OCI-LY3 (cell line): ENCODE data around the gene IL22.

Experiments used
- H2AFZ ChIP-seq: fragments of 200-600, 300-600 bp; shearing (Covaris generic); 2 replicates; pipeline ENCODE4 v1.6.0; 2014; ENCODE audit warnings: antibody characterized with exemption, low read depth, low read length
- H3K27ac ChIP-seq: fragments of 200-600, 300-600 bp; sonication (generic); 2 replicates; pipeline ENCODE4 v1.5.1; 2014; ENCODE audit warnings: mild to moderate bottlenecking, low read length, moderate library complexity, mixed read lengths
- H3K27me3 ChIP-seq: fragments of 200-600, 300-600 bp; sonication (generic); 2 replicates; pipeline ENCODE4 v1.6.1; 2014; ENCODE audit warnings: low read depth, low read length, mixed read lengths
- H3K36me3 ChIP-seq: fragments of 200-600, 300-600 bp; sonication (generic); replicated peaks from 2 replicates; pipeline ENCODE3; 2014; ENCODE audit warnings: low read depth, low read length, mixed read lengths
- H3K4me1 ChIP-seq: fragments of 300-600, 200-600 bp; sonication (generic); 2 replicates; pipeline ENCODE4 v1.6.1; 2014; ENCODE audit warnings: low read length, mixed read lengths
- H3K4me2 ChIP-seq: fragments of 200-600, 300-600 bp; sonication (generic); 2 replicates; pipeline ENCODE4 v1.6.1; 2014; ENCODE audit warnings: low read length, mixed read lengths
- H3K4me3 ChIP-seq: fragments of 300-600, 200-600 bp; sonication (generic); 2 replicates; pipeline ENCODE4 v1.5.1; 2014; ENCODE audit warnings: antibody characterized with exemption, mild to moderate bottlenecking, low read length, moderate library complexity
- H3K79me2 ChIP-seq: fragments of 300-600, 200-600 bp; shearing (Covaris generic); 2 replicates; pipeline ENCODE4 v1.6.1; 2014; ENCODE audit warnings: mild to moderate bottlenecking, low read length, mixed read lengths
- H3K9ac ChIP-seq: fragments of 300-600, 200-600 bp; shearing (Covaris generic); 2 replicates; pipeline ENCODE4 v1.6.0; 2014; ENCODE audit warnings: mild to moderate bottlenecking, low read length, moderate library complexity
- H3K9me3 ChIP-seq: fragments of 200-600, 300-600 bp; shearing (Covaris generic); 2 replicates; pipeline ENCODE4 v1.6.1; 2014; ENCODE audit warnings: low read length, mixed read lengths; ENCODE audit not compliant: insufficient read depth
- H4K20me1 ChIP-seq: fragments of 200-600, 300-600 bp; sonication (generic); 2 replicates; pipeline ENCODE4 v1.6.1; 2016; ENCODE audit warnings: low read length, mixed read lengths; ENCODE audit not compliant: insufficient read depth
- CTCF ChIP-seq: fragments of 200-600, 300-600 bp; sonication (generic); IDR thresholded peaks from 2 replicates; pipeline ENCODE4 v1.5.1; 2014; ENCODE audit warnings: antibody characterized with exemption, low read length, low read depth
- EZH2phosphoT487 ChIP-seq: fragments of 200-600 bp; shearing (Covaris generic); IDR thresholded peaks from 2 replicates; pipeline ENCODE4 v1.6.1; 2018; ENCODE audit warnings: antibody characterized with exemption, mixed run types, low read depth

IL22 gene

DNA sequence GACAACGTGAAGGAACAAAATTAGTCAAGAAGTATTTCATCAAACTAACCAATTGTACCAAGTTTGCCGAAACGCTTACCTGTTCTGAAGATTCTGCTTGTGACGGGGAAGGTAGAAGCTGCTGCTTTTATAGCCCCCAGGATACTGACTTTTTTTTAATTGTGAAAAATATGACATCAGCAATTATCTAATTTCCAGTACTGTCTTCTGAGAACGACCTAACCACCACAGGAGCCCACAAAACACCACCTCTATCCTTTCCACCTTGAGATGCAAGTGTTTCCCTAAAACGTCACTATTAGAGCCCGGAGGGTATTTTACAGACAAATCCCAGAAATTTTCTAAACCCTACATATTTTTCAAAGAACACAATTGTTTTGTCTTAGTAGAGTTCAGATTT, at the start of gene IL22:
Gene IL22, minus strand, starts transcription at position 101 of the 400 bp plus-strand sequence. CDS start 156 bp downstream, outside the sequence.
- no peak within 1 kb of the TSS for H3K4me2 ChIP-seq
- no peak within 1 kb of the TSS for H2AFZ ChIP-seq

DNA sequence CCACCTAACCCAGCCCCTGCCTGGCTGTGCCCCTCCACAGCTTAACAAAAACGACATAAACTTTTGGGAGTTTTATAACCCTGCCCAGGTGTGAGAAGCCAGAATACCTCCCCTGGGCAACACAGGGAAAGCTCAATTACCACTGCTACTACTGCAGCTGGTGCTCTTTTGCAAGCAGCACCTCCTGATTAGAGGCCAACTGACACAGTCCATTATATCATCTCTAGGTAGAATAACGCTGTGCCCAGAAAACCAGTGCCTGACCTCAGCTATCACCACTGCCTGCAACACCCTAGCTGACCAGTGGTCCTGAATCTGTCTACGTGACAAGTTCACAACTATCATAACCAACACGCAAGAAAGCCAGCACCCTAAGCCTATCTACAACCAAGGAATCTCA, 44.5 kb upstream of the IL22 start:
- Histone ChIP-seq H4K20me1 (no peaks in the 10 kb centered on the region), H3K9ac (no peak overlapping the region), H3K79me2 (no peaks in the 10 kb centered on the region), H3K4me3 (no peak overlapping the region), H3K36me3 (no peaks in the 10 kb centered on the region), H3K9me3 (no peaks in the 10 kb centered on the region), H3K27me3 (no peaks in the 10 kb centered on the region), H2AFZ (no peak overlapping the region), H3K4me2 (no peak overlapping the region), H3K4me1 (no peaks in the 10 kb centered on the region), H3K27ac (no peak overlapping the region)
- TF ChIP-seq CTCF (no peak), EZH2phosphoT487 (no peak)

More for the DNA sequence above, at the start of gene IL22:
- TF ChIP-seq EZH2phosphoT487 (no peak), CTCF (no peak)
- H3K27me3 ChIP-seq = peaks cover 4% of the 10 kb centered on the region; the same call in 1 of the 2 replicates
- H3K79me2 ChIP-seq = no peaks in the 10 kb centered on the region
- no peaks in the 10 kb centered on the region for H3K9me3 ChIP-seq
- H3K36me3 ChIP-seq = no peaks in the 10 kb centered on the region
- no peak within 1 kb of the TSS for H3K9ac ChIP-seq
- no peak within 1 kb of the TSS for H3K4me3 ChIP-seq
- H3K4me1 ChIP-seq = peaks cover 11% of the 10 kb centered on the region
- no peak within 1 kb of the TSS for H3K27ac ChIP-seq
- H4K20me1 ChIP-seq = no peaks in the 10 kb centered on the region

DNA sequence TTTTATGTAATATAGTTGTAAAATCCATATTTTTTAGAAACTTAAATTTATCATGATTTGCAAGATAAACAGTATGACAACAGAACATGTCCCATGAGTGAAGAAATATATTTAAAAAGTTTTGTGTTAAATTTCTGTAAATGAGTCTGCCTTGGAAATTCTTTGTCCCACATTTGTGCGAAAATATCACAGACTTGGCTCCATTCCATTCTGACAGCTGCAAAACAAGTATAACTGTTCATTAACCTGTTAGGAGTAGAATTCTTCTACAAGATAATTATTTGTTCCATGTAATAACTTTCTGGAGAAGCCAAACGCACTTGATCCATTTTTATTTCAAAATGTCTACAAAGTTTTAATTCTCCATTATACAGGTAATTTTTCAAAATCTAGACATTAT, 40.8 kb upstream of the IL22 start:
- no peak for TF ChIP-seq EZH2phosphoT487
- TF ChIP-seq CTCF = no peak

GRCh38 chr12:68293347-68293746, 39.9 kb upstream of the IL22 start:
- Histone ChIP-seq H3K27me3 (no peaks in the 10 kb centered on the region), H3K4me2 (no peak overlapping the region), H4K20me1 (no peaks in the 10 kb centered on the region), H3K9me3 (no peaks in the 10 kb centered on the region), H3K36me3 (no peaks in the 10 kb centered on the region), H3K79me2 (no peaks in the 10 kb centered on the region), H3K4me1 (peaks cover 13% of the 10 kb centered on the region), H3K4me3 (no peak overlapping the region), H3K27ac (no peak overlapping the region), H2AFZ (no peak overlapping the region), H3K9ac (no peak overlapping the region)
- no peak for TF ChIP-seq CTCF
- no peak for TF ChIP-seq EZH2phosphoT487

More for the DNA sequence above, 40.8 kb upstream of the IL22 start:
- no peaks in the 10 kb centered on the region for H4K20me1 ChIP-seq
- H3K4me3 ChIP-seq = no peak overlapping the region
- H2AFZ ChIP-seq = no peak overlapping the region
- H3K36me3 ChIP-seq = no peaks in the 10 kb centered on the region
- H3K9ac ChIP-seq = no peak overlapping the region
- H3K27me3 ChIP-seq = no peaks in the 10 kb centered on the region
- no peak overlapping the region for H3K4me2 ChIP-seq
- peaks cover 13% of the 10 kb centered on the region for H3K4me1 ChIP-seq
- no peaks in the 10 kb centered on the region for H3K9me3 ChIP-seq
- H3K27ac ChIP-seq = no peak overlapping the region
- no peaks in the 10 kb centered on the region for H3K79me2 ChIP-seq
